ENCODE data around the gene STAT4.
"Not testable (repeated sequence)": the region's sequence is repeated elsewhere in the genome, so short reads cannot be mapped to it uniquely, and the experiment has no call there.

The STAT4 gene

DNA sequence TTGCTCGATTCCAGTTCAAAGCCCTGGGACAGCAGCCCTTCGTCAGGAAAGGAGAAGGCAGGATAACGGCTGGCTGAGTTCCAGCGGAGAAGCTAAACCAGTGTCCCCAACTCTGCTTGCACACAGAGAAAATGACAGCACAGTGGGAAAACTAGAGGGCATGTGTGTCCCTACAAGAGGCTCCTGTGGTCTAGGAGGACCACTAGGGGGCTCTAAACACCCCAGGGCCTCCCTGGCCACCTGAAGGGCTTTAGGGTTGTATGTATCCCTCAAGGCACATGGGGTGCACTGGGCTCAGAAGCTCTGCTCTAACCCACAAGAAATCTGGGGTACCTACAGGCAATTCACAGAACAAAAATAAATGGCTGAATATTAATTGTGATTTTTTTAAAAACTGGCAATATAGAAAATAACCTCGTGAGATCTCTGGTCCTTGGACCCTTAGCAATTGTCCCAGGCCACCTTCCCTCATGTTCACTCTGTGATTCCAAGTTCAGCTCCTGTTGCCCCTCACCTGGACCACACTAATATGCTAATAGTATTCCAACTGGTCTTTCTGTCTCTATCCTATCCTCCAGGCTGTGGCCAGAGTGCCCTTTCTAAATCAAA is 154.4 kb downstream of the STAT4 start:
- TF ChIP-seq ZFP30 (CRISPR knock-in tag; IDR thresholded peaks at IDR 0.05) (no peak), ZNF8 (CRISPR knock-in tag; IDR thresholded peaks at IDR 0.05) (no peak), GLIS3 (CRISPR knock-in tag; IDR thresholded peaks at IDR 0.05) (no peak), BACH2 (CRISPR knock-in tag; IDR thresholded peaks at IDR 0.05; ENCODE audit: borderline replicate concordance) (no peak), RARB (CRISPR knock-in tag; IDR thresholded peaks at IDR 0.05) (no peak), ZNF70 (CRISPR knock-in tag; IDR thresholded peaks at IDR 0.05) (no peak), CSDC2 (CRISPR knock-in tag; IDR thresholded peaks at IDR 0.05) (no peak)
- TF ChIP-seq, protein P1, sequence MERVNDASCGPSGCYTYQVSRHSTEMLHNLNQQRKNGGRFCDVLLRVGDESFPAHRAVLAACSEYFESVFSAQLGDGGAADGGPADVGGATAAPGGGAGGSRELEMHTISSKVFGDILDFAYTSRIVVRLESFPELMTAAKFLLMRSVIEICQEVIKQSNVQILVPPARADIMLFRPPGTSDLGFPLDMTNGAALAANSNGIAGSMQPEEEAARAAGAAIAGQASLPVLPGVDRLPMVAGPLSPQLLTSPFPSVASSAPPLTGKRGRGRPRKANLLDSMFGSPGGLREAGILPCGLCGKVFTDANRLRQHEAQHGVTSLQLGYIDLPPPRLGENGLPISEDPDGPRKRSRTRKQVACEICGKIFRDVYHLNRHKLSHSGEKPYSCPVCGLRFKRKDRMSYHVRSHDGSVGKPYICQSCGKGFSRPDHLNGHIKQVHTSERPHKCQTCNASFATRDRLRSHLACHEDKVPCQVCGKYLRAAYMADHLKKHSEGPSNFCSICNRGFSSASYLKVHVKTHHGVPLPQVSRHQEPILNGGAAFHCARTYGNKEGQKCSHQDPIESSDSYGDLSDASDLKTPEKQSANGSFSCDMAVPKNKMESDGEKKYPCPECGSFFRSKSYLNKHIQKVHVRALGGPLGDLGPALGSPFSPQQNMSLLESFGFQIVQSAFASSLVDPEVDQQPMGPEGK (CRISPR knock-in tag; IDR thresholded peaks at IDR 0.05; ENCODE audit: borderline replicate concordance) = no peak
- peak; percentile 97 for ATAC-seq

DNA sequence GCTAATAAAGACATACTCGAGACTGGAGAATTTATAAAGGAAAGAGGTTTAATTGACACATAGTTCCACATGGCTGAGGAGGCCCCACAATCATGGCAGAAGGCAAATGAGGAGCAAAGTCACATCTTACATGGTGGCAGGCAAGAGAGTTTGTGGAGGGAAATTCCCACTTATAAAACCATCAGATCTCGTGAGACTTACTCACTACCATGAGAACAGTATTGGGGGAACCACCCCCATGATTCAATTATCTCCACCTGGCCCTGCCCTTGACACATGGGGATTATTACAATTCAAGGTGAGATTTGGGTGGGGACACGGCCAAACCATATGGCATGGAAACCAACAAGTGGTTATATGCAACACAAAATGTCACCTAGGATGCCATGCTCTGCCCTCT is 155.5 kb downstream of the STAT4 start:
- ATAC-seq = not testable (repeated sequence)

DNA sequence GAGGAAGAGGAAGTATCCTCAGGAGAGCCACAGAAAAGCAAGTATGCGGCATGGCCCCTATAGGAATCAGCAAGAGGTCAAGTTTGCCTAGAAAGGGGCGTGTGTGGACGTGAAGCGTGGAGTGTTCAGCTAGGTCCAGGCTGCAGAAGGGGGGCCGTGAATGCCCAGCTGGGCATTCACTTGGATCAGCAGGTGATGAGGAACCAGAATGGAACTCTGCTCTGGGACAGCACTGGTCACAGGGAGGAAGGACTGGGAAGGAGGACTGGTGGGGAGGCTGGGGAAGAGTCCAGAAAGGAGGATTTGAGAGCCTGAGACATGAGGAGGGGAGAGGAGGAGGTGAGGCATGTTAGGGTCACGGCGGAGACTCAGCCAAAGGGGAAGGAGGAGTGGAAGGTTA is 156.6 kb downstream of the STAT4 start:
- TF ChIP-seq CSDC2 (CRISPR knock-in tag; IDR thresholded peaks at IDR 0.05) = no peak
- TF ChIP-seq SNAI2 (CRISPR knock-in tag; IDR thresholded peaks at IDR 0.05) = no peak
- no peak for TF ChIP-seq ESRRG (CRISPR knock-in tag; IDR thresholded peaks at IDR 0.05)
- TF ChIP-seq PPARA (CRISPR knock-in tag; IDR thresholded peaks at IDR 0.05; ENCODE audit: borderline replicate concordance) = no peak
- no peak for TF ChIP-seq TOX (CRISPR knock-in tag; IDR thresholded peaks at IDR 0.05; ENCODE audit: borderline replicate concordance)
- no peak for ATAC-seq

DNA sequence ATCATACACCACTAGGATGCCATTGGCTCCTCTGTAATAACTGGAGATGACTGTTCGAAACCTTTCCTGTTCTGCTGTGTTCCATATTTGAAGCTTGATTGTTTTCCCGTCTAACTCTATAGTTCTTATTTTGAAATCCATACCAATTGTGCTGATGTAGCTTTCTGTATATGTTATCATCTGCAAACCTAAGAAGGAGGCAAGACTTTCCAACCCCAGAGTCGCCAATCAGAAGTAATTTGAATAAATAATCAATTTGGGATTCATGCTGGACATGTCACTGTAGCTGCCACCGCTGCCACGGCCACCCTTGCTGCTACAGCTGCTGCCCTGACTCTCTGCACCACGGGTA is 157.5 kb downstream of the STAT4 start:
- no peak for ATAC-seq
- TF ChIP-seq, protein P2, sequence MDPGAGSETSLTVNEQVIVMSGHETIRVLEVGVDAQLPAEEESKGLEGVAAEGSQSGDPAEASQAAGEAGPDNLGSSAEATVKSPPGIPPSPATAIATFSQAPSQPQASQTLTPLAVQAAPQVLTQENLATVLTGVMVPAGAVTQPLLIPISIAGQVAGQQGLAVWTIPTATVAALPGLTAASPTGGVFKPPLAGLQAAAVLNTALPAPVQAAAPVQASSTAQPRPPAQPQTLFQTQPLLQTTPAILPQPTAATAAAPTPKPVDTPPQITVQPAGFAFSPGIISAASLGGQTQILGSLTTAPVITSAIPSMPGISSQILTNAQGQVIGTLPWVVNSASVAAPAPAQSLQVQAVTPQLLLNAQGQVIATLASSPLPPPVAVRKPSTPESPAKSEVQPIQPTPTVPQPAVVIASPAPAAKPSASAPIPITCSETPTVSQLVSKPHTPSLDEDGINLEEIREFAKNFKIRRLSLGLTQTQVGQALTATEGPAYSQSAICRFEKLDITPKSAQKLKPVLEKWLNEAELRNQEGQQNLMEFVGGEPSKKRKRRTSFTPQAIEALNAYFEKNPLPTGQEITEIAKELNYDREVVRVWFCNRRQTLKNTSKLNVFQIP (CRISPR knock-in tag; IDR thresholded peaks at IDR 0.05; ENCODE audit: borderline replicate concordance, low read depth) = no peak
- TF ChIP-seq ZFP30 (CRISPR knock-in tag; IDR thresholded peaks at IDR 0.05) (no peak), CSDC2 (CRISPR knock-in tag; IDR thresholded peaks at IDR 0.05) (no peak), ARNTL (CRISPR knock-in tag; IDR thresholded peaks at IDR 0.05; ENCODE audit: borderline replicate concordance, low read depth) (no peak), ZNF565 (CRISPR knock-in tag; conservative IDR thresholded peaks at IDR 0.05; ENCODE audit: low read depth) (no peak), GLIS3 (CRISPR knock-in tag; IDR thresholded peaks at IDR 0.05) (no peak), ZNF70 (CRISPR knock-in tag; IDR thresholded peaks at IDR 0.05) (no peak), PPARA (CRISPR knock-in tag; IDR thresholded peaks at IDR 0.05; ENCODE audit: borderline replicate concordance) (no peak), ZFP3 (CRISPR knock-in tag; IDR thresholded peaks at IDR 0.05) (no peak), ZC3H10 (CRISPR knock-in tag; IDR thresholded peaks at IDR 0.05) (no peak), TOX (CRISPR knock-in tag; IDR thresholded peaks at IDR 0.05; ENCODE audit: borderline replicate concordance) (no peak), ESRRG (CRISPR knock-in tag; IDR thresholded peaks at IDR 0.05) (no peak), OSR1 (CRISPR knock-in tag; IDR thresholded peaks at IDR 0.05) (no peak), TCF4 (CRISPR knock-in tag; IDR thresholded peaks at IDR 0.05; ENCODE audit: borderline replicate concordance) (no peak), SNAI2 (CRISPR knock-in tag; IDR thresholded peaks at IDR 0.05) (no peak)
- TF ChIP-seq, protein P3, sequence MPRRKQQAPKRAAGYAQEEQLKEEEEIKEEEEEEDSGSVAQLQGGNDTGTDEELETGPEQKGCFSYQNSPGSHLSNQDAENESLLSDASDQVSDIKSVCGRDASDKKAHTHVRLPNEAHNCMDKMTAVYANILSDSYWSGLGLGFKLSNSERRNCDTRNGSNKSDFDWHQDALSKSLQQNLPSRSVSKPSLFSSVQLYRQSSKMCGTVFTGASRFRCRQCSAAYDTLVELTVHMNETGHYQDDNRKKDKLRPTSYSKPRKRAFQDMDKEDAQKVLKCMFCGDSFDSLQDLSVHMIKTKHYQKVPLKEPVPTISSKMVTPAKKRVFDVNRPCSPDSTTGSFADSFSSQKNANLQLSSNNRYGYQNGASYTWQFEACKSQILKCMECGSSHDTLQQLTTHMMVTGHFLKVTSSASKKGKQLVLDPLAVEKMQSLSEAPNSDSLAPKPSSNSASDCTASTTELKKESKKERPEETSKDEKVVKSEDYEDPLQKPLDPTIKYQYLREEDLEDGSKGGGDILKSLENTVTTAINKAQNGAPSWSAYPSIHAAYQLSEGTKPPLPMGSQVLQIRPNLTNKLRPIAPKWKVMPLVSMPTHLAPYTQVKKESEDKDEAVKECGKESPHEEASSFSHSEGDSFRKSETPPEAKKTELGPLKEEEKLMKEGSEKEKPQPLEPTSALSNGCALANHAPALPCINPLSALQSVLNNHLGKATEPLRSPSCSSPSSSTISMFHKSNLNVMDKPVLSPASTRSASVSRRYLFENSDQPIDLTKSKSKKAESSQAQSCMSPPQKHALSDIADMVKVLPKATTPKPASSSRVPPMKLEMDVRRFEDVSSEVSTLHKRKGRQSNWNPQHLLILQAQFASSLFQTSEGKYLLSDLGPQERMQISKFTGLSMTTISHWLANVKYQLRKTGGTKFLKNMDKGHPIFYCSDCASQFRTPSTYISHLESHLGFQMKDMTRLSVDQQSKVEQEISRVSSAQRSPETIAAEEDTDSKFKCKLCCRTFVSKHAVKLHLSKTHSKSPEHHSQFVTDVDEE (CRISPR knock-in tag; IDR thresholded peaks at IDR 0.05) = no peak
- TF ChIP-seq, protein P1 (CRISPR knock-in tag; IDR thresholded peaks at IDR 0.05; ENCODE audit: borderline replicate concordance) = no peak

All from SK-N-SH treated with all-trans-retinoic acid at 6 μM for 48 hours (cell line).